Adrenal gland (tissue), 12 donors: ENCODE data around the gene LDB2. TPM values are rescaled to one million over a fixed set of nuclear protein-coding genes. Genes with fewer than 3 reads are reported as not detected.

Source experiments
- DNase-seq, 7 donors: peaks; one replicate each; pipeline ENCODE4 v3.0.0-alpha.2; 2019 to 2020
- H3K27ac ChIP-seq, 5 donors: fragments of 200-600 bp; sonication (generic) in 4 of 5; 1 replicate in 3 of 5; 2 replicates in 2 of 5; pipeline versions ENCODE4 v1.5.1 to v1.8.0; 2016 to 2020; ENCODE audit warnings: mild to moderate bottlenecking in 1 of 5
- H3K27me3 ChIP-seq: fragments of 200-600 bp; 2 replicates; pipeline ENCODE4 v1.8.0; 2021
- H3K36me3 ChIP-seq, 2 donors: fragments of 200-600 bp; replicated peaks in 1 of 2; 1 replicate in 1 of 2; 2 replicates in 1 of 2; pipeline versions ENCODE4 v1.5.1 to v1.8.0; 2018 to 2022
- H3K4me1 ChIP-seq, 2 donors: fragments of 200-600 bp; replicated peaks in 1 of 2; 1 replicate in 1 of 2; 2 replicates in 1 of 2; pipeline versions ENCODE4 v1.5.1 to v1.8.0; 2018 to 2021
- H3K4me3 ChIP-seq, 4 donors: fragments of 200-600 bp; sonication (generic) in 3 of 4; one replicate each; pipeline ENCODE4 v1.5.1; 2016 to 2018
- H3K9me3 ChIP-seq, 3 donors: fragments of 200-600 bp; sonication (generic) in 1 of 3; replicated peaks in 1 of 3; 1 replicate in 2 of 3; 2 replicates in 1 of 3; pipeline versions ENCODE4 v1.5.1 to v1.8.0; 2016 to 2021
- CTCF ChIP-seq, 6 experiments: fragments of 450-650 bp in 4 of 6; fragments of 200-600 bp in 2 of 6; sonication (generic) in 1 of 6; IDR thresholded peaks; 1 replicate in 5 of 6; 2 replicates in 1 of 6; pipeline versions ENCODE4 v1.5.1 to v1.8.0; 2016 to 2021; ENCODE audit warnings: antibody characterized with exemption in 6 of 6, mild to moderate bottlenecking in 2 of 6, moderate library complexity in 1 of 6
- POLR2A ChIP-seq, 2 donors: fragments of 450-650 bp; IDR thresholded peaks; one replicate each; pipeline ENCODE4 v1.6.1; 2017; ENCODE audit warnings: antibody characterized with exemption in 2 of 2, mild to moderate bottlenecking in 2 of 2, moderate library complexity in 1 of 2
- WGBS, 4 donors: extraction: QIAGEN DNeasy Blood & Tissue Kit in 2 of 4; methylation state at CpG; one replicate each; pipeline versions ENCODE4 v1.1.5 to v1.1.7; 2013 to 2017; 5-methylcytosine and 5-hydroxymethylcytosine counted together
- intact Hi-C, 2 donors: fragments of 100-400 bp; cut with DNase I; formaldehyde crosslinking; loops; one replicate each; pipeline versions ENCODE4 v1.14.1 to v1.15.0; 2022 to 2023
- polyA plus RNA-seq, 3 donors: library from polyadenylated mRNA; stranded (reverse); fragments of 200-250 nt in 2 of 3; fragments of 350-450 nt in 1 of 3; fragmentation: Illumina TruSeq in 1 of 3; extraction: RNeasy Lipid Tissue Mini Kit (QIAGEN cat#74804) in 1 of 3; gene quantifications; one replicate each; pipeline ENCODE4 v1.2.3, GENCODE V29; 2013 to 2014
- total RNA-seq, 9 donors: library from RNA; depleted of rRNA in 4 of 9; stranded (reverse); fragments of >200 nt in 4 of 9; fragments of 120-200 nt in 1 of 9; fragmentation: NEBNext Ultra II Directional in 1 of 9; extraction: Animal tissue kit (Norgen Biotek cat#: 25700) in 1 of 9; gene quantifications; one replicate each; pipeline versions ENCODE4 v1.1.0 to v1.2.4, GENCODE V29; 2013 to 2023
- donor health status: healthy with polysubstance abuse.
- donor health status: Bipolar disorder and iron deficiency.
- donor health status: DM: yes; HTN: yes; CAD: no.
- donor health status: DM: no; HTN: no; CAD: no.
- donor health status: DM: no; HTN: no; CAD: no.
- donor health status: DM: yes; HTN: yes; CAD: no.

The LDB2 gene
- total and polyA plus RNA-seq, 12 donors: 17.1 to 51.1 (median 27.0) TPM

GRCh38 chr4:16732741-16733140 lies 165.7 kb downstream of the LDB2 start:
- WGBS, 4 donors: 81 to 87% (median 83%) methylated on average over 6 of the region's 6 CpGs
- intact Hi-C loops: no loop called here
- Histone ChIP-seq H3K9me3 (no peaks in the 10 kb centered on the region), H3K27ac (no peak overlapping the region), H3K27me3 (no peaks in the 10 kb centered on the region), H3K4me1 (no peaks in the 10 kb centered on the region), H3K4me3 (no peak overlapping the region), H3K36me3 (no peaks in the 10 kb centered on the region)
- no peak for DNase-seq
- TF ChIP-seq POLR2A (IDR thresholded peaks at IDR 0.05) (no peak), CTCF (IDR thresholded peaks at IDR 0.05) (no peak)

DNA sequence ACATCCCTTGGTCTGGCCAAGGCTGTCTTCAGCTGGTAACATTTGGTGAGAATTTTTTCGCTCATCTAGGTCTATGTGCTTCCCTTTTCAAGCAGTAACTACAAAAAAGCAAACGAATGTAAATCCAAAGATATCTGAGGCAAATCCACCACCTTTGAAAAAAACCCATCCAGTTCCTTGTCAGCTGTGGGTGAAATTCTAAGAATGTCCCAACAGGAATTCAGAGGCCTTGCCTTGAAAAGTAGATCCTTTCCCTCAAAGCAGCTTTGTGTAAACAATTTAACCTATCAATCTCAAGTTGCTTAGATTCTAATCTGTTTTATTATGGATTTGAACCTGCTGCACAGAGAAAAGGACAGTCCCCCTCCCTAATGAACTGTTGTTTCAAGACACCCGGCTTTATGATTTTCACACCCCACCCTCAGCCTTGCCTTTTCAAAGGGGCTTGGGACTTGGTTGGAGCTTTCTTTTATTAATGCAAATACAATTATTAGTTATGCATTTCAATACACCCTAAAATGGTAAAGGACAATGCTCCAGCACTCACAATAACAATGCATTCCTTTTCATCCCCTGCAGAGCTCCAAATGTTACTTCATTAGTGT lies 166.6 kb downstream of the LDB2 start:
- Histone ChIP-seq H3K9me3 (no peaks in the 10 kb centered on the region), H3K27ac (no peak overlapping the region), H3K4me3 (no peak overlapping the region), H3K27me3 (no peaks in the 10 kb centered on the region), H3K36me3 (no peaks in the 10 kb centered on the region), H3K4me1 (no peaks in the 10 kb centered on the region)
- TF ChIP-seq CTCF (IDR thresholded peaks at IDR 0.05) (no peak), POLR2A (IDR thresholded peaks at IDR 0.05) (no peak)
- WGBS, 4 donors: 75 to 86% (median 80%) methylated on average over 3 of the region's 3 CpGs
- DNase-seq: no peak
- intact Hi-C loops: no loop called here

GRCh38 chr4:16730522-16731205 lies 167.8 kb downstream of the LDB2 start:
- intact Hi-C loops: no loop called here
- no peak for DNase-seq
- no peaks in the 10 kb centered on the region for H3K9me3 ChIP-seq
- 76 to 84% (median 77%) methylated on average over 3 of the region's 3 CpGs for WGBS, 4 donors
- no peaks in the 10 kb centered on the region for H3K36me3 ChIP-seq
- TF ChIP-seq POLR2A (IDR thresholded peaks at IDR 0.05) (no peak), CTCF (IDR thresholded peaks at IDR 0.05) (no peak)
- no peaks in the 10 kb centered on the region for H3K27me3 ChIP-seq
- no peak overlapping the region for H3K27ac ChIP-seq
- no peak overlapping the region for H3K4me3 ChIP-seq
- H3K4me1 ChIP-seq: no peaks in the 10 kb centered on the region

GRCh38 chr4:16729336-16729735 lies 169.1 kb downstream of the LDB2 start:
- TF ChIP-seq POLR2A (IDR thresholded peaks at IDR 0.05): no peak
- no peak for TF ChIP-seq CTCF (IDR thresholded peaks at IDR 0.05)
- Histone ChIP-seq H3K36me3 (no peaks in the 10 kb centered on the region), H3K27me3 (no peaks in the 10 kb centered on the region), H3K27ac (no peak overlapping the region), H3K4me3 (no peak overlapping the region), H3K4me1 (no peaks in the 10 kb centered on the region), H3K9me3 (no peaks in the 10 kb centered on the region)
- DNase-seq: no peak
- intact Hi-C loops: no loop called here
- 71 to 77% (median 75%) methylated on average over 7 of the region's 7 CpGs for WGBS, 4 donors
